NCI-H774 (cell line): Measurements from ENCODE around the gene DDHD1.
"Not testable (repeated sequence)": the region's sequence is repeated elsewhere in the genome, so short reads cannot be mapped to it uniquely, and the experiment has no call there.

Experiments
- DNase-seq: peaks from one replicate; lab custom pipeline; 2025; lab: John Stamatoyannopoulos, UW

Gene DDHD1

DNA sequence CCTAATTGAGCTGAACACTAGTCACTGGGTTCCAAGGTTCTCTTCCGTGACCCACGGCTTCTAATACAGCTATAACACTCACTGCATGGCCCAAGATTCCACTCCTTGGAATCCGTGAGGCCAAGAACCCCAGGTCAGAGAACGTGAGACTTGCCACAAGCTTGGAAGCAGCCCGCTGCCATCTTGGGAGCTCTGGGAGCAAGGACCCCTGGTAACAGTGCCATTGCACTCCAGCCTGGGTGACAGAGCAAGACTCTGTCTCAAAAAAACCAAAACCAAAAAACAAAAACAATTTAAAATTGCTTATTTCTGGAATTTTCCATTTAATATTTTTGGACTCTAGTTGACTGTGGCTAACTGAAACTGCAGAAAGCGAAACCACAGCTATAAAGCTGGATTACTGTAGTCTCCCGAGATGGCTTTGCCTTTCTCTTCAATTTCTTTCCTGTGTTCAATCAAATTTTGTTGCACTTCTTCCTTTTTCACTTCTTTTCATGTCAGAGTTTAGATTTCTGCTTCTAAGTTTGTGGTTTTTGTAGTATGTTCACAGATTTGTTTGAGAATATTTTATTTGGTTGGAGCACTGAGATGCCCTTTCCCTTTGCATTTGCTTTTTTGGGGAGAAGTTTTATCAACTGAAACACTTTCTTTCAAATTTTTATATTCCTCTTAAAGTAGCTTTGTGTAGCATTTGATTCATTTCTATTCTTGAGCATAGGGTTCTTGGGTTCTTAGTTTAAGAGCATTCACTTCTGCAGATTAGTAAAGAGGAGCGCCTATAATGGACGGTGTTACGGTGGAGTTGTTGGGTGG, 44.6 kb downstream of the DDHD1 start:
- no peak for DNase-seq

DNA sequence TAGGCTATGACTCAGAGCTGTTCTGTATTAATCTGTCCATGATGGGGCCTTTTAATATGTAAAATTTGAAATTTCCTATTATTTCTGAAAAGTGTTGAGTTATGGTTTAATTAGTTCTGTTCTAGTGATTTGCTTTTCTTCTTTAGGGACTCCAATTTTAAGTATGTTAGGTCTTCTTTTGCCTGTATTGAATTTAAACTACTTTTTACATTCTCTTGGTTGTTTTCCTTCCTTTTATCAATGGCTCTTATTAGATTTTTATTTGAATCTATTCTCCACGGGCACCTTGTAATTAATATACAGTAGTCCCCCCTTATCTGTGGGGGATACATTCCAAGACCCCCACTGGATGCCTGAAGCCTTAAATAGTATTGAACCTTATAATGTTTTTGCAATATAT, 46.4 kb downstream of the DDHD1 start:
- no peak for DNase-seq

DNA sequence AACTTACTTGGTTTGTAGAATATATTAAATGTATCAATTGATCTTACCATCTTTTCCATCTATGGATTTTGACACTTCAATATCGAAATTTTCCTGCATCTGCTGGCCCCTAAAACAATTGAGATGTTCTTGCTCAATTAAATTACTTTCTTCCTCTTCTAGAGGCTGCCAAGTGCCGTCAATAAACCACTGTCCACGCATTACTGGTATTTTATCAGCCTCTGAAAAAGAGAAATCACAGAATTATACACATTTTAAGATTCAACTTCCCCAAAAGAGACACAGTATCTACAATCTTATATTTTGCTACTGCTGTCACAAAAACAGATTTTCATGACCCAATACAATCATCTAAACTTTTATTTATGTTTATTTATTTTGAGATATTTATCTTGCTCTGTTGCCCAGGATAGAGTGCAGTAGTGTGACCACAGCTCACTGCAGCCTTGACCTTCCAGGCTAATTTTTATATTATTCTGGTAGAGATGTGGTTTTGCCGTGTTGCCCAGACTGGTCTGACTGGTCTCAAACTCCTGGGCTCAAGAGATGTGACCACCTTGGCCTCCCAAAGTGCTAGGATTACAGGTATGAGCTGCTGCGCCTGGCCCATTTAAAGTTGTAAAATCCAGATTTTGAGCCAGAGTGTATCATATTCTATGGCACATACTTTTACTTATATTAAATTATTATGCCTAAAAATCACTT, 49.3 kb downstream of the DDHD1 start:
- DNase-seq, result no peak

DNA sequence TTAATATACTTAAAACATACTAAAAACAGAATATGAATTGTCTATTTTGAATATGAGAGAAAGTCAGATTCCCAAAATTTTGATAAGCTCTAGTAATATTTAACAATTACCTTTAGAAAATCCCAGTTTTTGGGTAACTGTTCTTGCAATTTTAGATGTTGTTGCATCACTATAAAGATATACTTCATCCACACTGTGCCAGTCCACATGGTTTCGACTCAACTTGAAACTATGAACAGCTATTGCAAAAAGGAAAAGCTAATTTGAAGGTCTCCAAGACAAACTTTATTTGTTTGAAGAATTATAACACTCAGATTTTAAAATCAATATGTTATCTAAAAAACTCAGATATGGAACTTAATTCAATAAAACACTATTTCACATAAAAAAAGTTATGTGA, 59.9 kb downstream of the DDHD1 start:
- DNase-seq, result no peak

DNA sequence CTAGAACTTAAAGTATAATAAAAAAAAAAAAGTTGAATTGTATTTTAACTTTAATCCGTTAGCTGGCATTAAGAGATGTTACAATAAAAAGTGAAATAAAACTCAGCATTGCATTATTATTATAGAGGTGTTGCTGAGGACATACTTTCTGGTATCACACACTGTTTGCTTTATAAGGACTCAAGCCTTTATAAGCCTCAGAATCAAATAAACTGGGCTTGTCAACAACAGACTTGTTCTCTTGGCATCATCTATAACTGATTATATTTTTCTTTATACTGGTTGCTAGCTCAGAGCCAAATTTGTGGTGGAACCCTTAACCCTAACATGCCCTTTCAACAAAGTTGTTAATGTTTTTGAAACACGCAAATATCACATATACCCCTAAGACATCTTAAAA, 62.3 kb downstream of the DDHD1 start:
- DNase-seq, result no peak

DNA sequence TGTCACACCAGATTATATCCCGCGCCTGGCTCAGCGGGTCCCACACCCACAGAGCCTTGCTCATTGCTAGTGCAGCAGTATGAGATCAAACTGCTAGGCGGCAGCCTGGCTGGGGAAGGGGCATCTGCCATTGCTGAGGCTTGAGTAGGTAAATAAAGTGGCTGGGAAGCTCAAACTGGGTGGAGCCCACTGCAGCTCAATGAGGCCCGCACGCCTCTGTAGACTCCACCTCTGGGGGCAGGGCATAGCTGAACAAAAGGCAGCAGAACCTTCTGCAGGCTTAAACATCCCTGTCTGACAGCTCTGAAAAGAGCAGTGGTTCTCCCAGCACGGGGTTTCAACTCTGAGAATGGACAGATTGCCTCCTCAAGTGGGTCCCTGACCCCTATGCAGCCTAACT, 68.2 kb downstream of the DDHD1 start:
- not testable (repeated sequence) for DNase-seq

- DNase-seq, result no peak
These were observed 88.6 kb downstream of the DDHD1 start for GRCh38 chr14:53064475-53064874.

DNA sequence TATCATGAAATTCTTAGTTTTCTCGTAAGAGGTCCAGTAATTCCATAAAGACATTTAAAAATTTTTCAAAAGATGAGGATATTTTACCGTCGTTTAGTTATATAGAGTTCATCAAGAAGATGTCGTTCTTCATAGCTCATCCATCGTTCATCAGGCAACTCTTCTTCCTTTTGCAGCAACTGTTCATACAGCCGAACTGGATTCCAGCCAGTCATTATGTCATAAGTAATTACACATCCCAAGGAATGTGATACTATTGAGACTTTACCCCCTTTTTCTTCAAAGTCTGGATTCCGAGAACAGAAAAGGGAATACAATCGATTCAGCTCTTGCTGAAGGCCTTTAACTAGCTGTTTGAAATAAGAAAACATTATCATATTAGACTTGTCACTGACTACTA, 90.3 kb downstream of the DDHD1 start:
- DNase-seq, result no peak

GRCh38 chr14:53060046-53060445, 93.1 kb downstream of the DDHD1 start:
- DNase-seq, result no peak

DNA sequence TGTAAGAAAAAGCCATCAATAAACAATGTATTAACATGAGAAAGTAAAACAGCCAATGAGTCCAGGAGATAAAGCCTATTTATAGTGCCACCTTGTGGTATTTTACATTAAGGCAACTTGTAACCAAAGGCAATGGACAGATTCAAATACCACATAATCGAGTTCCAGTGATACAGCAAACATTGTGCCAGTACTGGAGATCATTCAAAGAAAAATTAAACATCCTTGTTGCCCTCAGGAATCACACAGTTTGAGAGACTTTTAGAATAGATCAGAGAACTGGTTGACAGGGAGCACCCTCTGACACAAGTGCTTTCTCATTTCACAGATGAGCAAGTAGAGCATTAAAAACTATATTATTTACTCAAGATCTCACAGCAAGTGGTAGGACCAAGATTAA, 98.1 kb downstream of the DDHD1 start:
- DNase-seq, result peak; percentile 10

DNA sequence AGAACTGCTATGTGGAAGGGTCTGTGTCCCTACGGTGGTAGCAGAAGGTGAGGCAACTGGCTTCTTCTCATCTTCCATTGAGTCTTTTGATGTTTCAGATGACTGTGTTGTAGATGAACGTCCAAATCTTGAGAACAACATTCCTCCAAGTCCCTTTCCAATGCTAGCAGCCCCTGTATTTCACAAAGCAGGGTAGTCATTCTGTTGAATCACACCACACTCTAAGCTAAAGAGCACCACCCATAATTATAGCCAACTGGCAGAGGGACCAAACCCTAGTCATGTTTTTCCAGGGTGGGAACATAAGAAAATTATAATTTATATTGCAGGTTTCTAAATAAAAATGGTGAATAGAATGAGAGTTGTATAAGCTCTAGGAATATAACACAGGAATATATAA, 98.7 kb downstream of the DDHD1 start:
- DNase-seq, result no peak

- no peak for DNase-seq
These were observed 104.5 kb downstream of the DDHD1 start for GRCh38 chr14:53048631-53049030.

- no peak for DNase-seq
These were observed 105.6 kb downstream of the DDHD1 start for GRCh38 chr14:53047307-53048069.

DNA sequence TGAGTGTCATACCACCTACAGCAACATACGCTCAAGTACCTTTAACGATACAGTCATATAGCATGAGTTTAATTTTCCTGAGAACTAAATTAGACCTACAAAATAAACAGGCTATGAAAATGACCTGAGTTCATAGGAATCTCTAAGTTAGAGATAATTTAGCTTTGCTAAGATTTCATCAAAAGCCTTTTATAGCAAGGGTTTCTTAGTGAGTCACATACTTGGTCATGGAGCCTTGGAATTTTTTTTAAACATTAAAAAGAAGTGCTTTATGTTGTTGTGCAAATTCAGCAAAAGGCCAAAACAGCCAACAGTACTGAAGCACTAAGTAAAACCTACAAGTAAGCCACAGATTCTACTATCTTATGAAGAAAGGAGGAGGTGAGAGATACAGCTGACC, 108.6 kb downstream of the DDHD1 start:
- no peak for DNase-seq

- DNase-seq, result no peak
These were observed 110.0 kb downstream of the DDHD1 start for GRCh38 chr14:53043027-53043581.

- DNase-seq, result no peak
These were observed 110.6 kb downstream of the DDHD1 start for GRCh38 chr14:53042480-53042879.

- DNase-seq, result no peak
These were observed 112.1 kb downstream of the DDHD1 start for GRCh38 chr14:53041067-53041466.

GRCh38 chr14:53038629-53039028, 114.5 kb downstream of the DDHD1 start:
- DNase-seq, result no peak

DNA sequence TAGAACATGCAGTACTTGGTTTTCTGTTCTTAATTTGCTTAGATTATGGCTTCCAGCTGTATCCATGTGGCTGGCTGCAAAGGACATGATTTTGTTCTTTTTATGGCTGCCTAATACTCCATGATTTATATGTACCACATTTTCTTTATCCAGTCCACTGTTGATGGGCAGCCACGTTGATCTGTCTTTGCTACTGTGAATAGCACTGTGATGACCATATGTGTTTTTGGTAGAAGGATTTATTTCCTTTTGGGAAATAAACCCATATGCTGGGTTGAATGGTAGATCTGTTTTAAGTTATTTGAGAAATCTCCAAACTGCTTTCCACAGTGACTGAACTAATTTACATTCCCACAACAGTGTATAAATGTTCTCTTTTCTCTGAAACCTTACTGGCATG, 116.1 kb downstream of the DDHD1 start:
- DNase-seq, result no peak

DNA sequence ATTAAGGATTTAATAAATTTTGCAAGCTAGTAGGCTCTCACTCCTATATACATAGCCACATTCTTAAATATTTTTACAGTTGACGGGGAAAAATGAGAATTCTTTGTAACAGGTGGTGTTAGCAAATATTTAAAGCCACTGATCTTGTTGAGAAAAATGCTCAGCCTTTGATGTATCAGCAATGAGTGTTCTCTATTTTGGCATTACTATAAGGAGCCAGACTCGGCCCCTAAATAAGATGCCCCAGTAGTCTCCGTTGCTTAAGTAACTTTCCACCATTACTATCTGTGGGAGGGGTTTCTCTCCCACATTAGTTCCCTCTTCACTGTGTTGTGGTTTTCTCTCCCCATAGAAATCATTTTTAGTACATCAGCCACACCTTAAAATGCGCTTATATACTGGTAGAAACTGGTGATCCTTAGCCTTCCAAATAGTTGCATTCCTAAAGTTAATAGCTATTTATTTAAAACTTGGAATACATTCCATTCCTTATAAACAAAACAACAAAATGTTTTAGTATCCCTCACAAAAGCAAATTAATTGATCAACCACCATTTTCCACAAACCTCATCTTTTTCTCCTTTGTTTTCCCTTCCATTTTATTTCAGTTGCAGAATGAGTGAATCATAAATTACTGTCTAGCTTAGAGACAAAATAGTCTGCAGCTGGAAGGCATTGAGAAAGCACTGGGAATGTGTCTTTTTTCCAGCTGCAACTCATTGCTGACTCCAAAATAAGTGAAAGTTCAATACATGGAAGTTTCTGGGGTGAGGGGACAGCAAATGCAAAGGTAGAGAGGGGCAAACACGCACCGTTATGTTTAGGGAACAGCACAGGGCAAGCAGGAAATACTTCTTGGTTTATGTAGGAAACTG, 117.5 kb downstream of the DDHD1 start:
- no peak for DNase-seq

DNA sequence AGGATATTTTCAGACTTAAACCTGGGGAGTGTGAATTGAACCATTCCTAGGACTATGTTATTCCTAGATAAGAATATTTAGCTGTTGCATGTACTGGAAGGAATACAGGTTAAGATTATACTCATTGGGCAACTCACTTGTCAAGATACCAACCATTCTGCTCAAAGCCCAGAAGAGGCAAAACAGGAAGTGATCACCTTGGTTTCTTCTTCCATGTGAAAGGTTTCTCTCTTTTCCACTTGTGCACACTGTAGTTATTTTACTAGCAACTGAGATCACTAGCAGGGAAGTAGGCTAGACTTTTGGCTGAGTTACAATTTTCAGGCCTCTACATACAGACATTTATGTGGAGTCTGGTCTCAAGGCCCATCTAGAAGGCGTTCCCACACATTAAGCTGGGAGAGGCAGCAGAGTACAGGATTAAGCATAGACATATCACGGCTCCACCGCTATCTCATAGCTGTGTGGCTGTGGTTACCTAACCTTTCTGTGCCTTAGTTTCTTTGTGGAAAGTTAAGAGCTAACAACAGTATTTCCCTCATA, 118.4 kb downstream of the DDHD1 start:
- DNase-seq, result no peak
